H1 (cell line): ENCODE measurements around the gene PTGDS. TPM values are rescaled to one million over a fixed set of nuclear protein-coding genes. Genes with fewer than 3 reads are reported as not detected.

ENCODE experiments used
- CTCF ChIA-PET: fragments of 300-600 bp; sonication (Branson Sonifier 250); formaldehyde crosslinking; loops from one replicate; lab custom pipeline; 2021; ENCODE audit not compliant: partially characterized antibody; lab: Charles Lee
- POLR2A ChIA-PET: fragments of 300-600 bp; sonication (Branson Sonifier 250); formaldehyde crosslinking; loops from one replicate; lab custom pipeline; 2021; ENCODE audit warnings: inconsistent platforms; ENCODE audit not compliant: partially characterized antibody; lab: Charles Lee
- DNase-seq, 2 experiments: peaks; one replicate each; pipeline versions ENCODE4 v3.0.0 to v3.0.0-alpha.2; 2010 to 2022; ENCODE audit warnings: low spot score in 2 of 2, low read depth in 1 of 2, mixed read lengths in 1 of 2
- FAIRE-seq: peaks from 2 replicates; lab custom pipeline; 2011; peaks lifted over from hg19 to GRCh38; lab: Jason Lieb, UNC
- H2AFZ ChIP-seq: 2 replicates; pipeline ENCODE4 v1.8.1; 2012; ENCODE audit warnings: low read length, inconsistent platforms
- H2AK5ac ChIP-seq: 2 replicates; pipeline ENCODE4 v1.6.1; 2013; ENCODE audit warnings: low read depth, low read length
- H2BK120ac ChIP-seq: replicated peaks from 2 replicates; pipeline ENCODE3; 2013; ENCODE audit warnings: low read depth, low read length, inconsistent platforms
- H2BK12ac ChIP-seq: 2 replicates; pipeline ENCODE4 v1.6.1; 2013; ENCODE audit warnings: low read depth, low read length
- H2BK15ac ChIP-seq: 2 replicates; pipeline ENCODE4 v1.6.1; 2013; ENCODE audit warnings: low read length
- H2BK20ac ChIP-seq: 2 replicates; pipeline ENCODE4 v1.6.1; 2013; ENCODE audit warnings: low read length
- H2BK5ac ChIP-seq: 2 replicates; pipeline ENCODE4 v1.6.1; 2013; ENCODE audit warnings: low read depth, low read length
- H3K14ac ChIP-seq: 2 replicates; pipeline ENCODE4 v1.6.1; 2013; ENCODE audit warnings: inconsistent platforms; ENCODE audit not compliant: insufficient read length
- H3K18ac ChIP-seq: 2 replicates; pipeline ENCODE4 v1.6.1; 2013; ENCODE audit warnings: low read length; ENCODE audit errors: extremely low read depth
- H3K23ac ChIP-seq: 2 replicates; pipeline ENCODE4 v1.6.1; 2013; ENCODE audit warnings: inconsistent platforms; ENCODE audit not compliant: insufficient read length
- H3K23me2 ChIP-seq: 2 replicates; pipeline ENCODE4 v1.6.1; 2013; ENCODE audit warnings: low read depth, low read length
- H3K27ac ChIP-seq: 2 replicates; pipeline ENCODE4 v1.6.1; 2011; ENCODE audit warnings: low read depth, low read length, inconsistent platforms
- H3K27me3 ChIP-seq, 4 experiments: replicated peaks in 1 of 4; 1 replicate in 1 of 4; 2 replicates in 3 of 4; pipeline versions ENCODE4 v1.6.1 to v1.8.1; 2011 to 2013; ENCODE audit warnings: low read length in 3 of 4, mild to moderate bottlenecking in 3 of 4, inconsistent platforms in 2 of 4, mixed read lengths in 2 of 4, moderate library complexity in 1 of 4; ENCODE audit not compliant: control insufficient read depth in 3 of 4, insufficient read depth in 3 of 4; ENCODE audit errors: extremely low read depth in 1 of 4
- H3K36me3 ChIP-seq, 4 experiments: 2 replicates each; pipeline versions ENCODE4 v1.6.1 to v1.8.1; 2011 to 2013; ENCODE audit warnings: mild to moderate bottlenecking in 4 of 4, low read length in 3 of 4, moderate library complexity in 2 of 4, control low read depth in 1 of 4, inconsistent platforms in 1 of 4; ENCODE audit not compliant: insufficient read depth in 4 of 4, control insufficient read depth in 2 of 4
- H3K4ac ChIP-seq: replicated peaks from 2 replicates; pipeline ENCODE3; 2013; ENCODE audit warnings: low read length, low read depth, mixed read lengths, inconsistent platforms; ENCODE audit not compliant: insufficient read length
- H3K4me1 ChIP-seq, 4 experiments: replicated peaks in 1 of 4; 1 replicate in 1 of 4; 2 replicates in 3 of 4; pipeline versions ENCODE4 v1.6.1 to v1.8.1; 2011 to 2013; ENCODE audit warnings: low read length in 3 of 4, inconsistent platforms in 2 of 4, mixed read lengths in 1 of 4; ENCODE audit not compliant: insufficient read depth in 4 of 4, control insufficient read depth in 3 of 4
- H3K4me2 ChIP-seq, 2 experiments: 2 replicates each; pipeline versions ENCODE4 v1.6.1 to v1.8.1; 2011 to 2013; ENCODE audit warnings: low read depth in 2 of 2, low read length in 2 of 2, control low read depth in 1 of 2, inconsistent platforms in 1 of 2, mild to moderate bottlenecking in 1 of 2; ENCODE audit not compliant: insufficient read depth in 1 of 2
- H3K4me3 ChIP-seq, 4 experiments: fragments of 200-600, 300-600 bp in 1 of 4; sonication (generic), shearing (Covaris generic), sonication (Bioruptor Twin) in 1 of 4; 2 replicates each; pipeline versions ENCODE4 v1.5.1 to v1.8.1; 2011 to 2016; ENCODE audit warnings: low read length in 4 of 4, low read depth in 3 of 4, control low read depth in 2 of 4, inconsistent platforms in 2 of 4, mild to moderate bottlenecking in 2 of 4, mixed read lengths in 1 of 4, moderate library complexity in 1 of 4; ENCODE audit not compliant: insufficient read depth in 2 of 4; ENCODE audit errors: extremely low read depth in 1 of 4
- H3K56ac ChIP-seq: replicated peaks from 2 replicates; pipeline ENCODE3; 2013; ENCODE audit warnings: low read depth, mild to moderate bottlenecking, mixed read lengths, low read length, inconsistent platforms; ENCODE audit not compliant: insufficient read length
- H3K79me1 ChIP-seq: 2 replicates; pipeline ENCODE4 v1.6.1; 2013; ENCODE audit warnings: low read depth, low read length, control low read depth
- H3K79me2 ChIP-seq, 2 experiments: 2 replicates each; pipeline versions ENCODE4 v1.6.1 to v1.8.1; 2012 to 2013; ENCODE audit warnings: low read length in 2 of 2, mild to moderate bottlenecking in 2 of 2, inconsistent platforms in 1 of 2; ENCODE audit not compliant: insufficient read depth in 2 of 2, control insufficient read depth in 1 of 2
- H3K9ac ChIP-seq, 4 experiments: replicated peaks in 1 of 4; 1 replicate in 1 of 4; 2 replicates in 3 of 4; pipeline versions ENCODE4 v1.6.1 to v1.8.1; 2011 to 2013; ENCODE audit warnings: low read depth in 3 of 4, low read length in 3 of 4, control low read depth in 2 of 4, mild to moderate bottlenecking in 2 of 4, moderate library complexity in 2 of 4, inconsistent platforms in 1 of 4; ENCODE audit errors: extremely low read depth in 1 of 4
- H3K9me3 ChIP-seq, 2 experiments: 2 replicates each; pipeline versions ENCODE4 v1.6.1 to v1.8.1; 2012 to 2013; ENCODE audit warnings: mild to moderate bottlenecking in 2 of 2, moderate library complexity in 2 of 2, control low read depth in 1 of 2, inconsistent platforms in 1 of 2, low read depth in 1 of 2, low read length in 1 of 2, mixed read lengths in 1 of 2; ENCODE audit not compliant: insufficient read depth in 2 of 2
- H4K20me1 ChIP-seq, 2 experiments: replicated peaks in 1 of 2; 2 replicates each; pipeline versions ENCODE3 to v1.8.1; 2011 to 2013; ENCODE audit warnings: inconsistent platforms in 2 of 2, low read length in 2 of 2, mild to moderate bottlenecking in 1 of 2; ENCODE audit not compliant: insufficient read depth in 2 of 2, control insufficient read depth in 1 of 2
- H4K5ac ChIP-seq: 2 replicates; pipeline ENCODE4 v1.6.1; 2013; ENCODE audit warnings: low read length, low read depth, mixed read lengths, inconsistent platforms; ENCODE audit not compliant: insufficient read length
- H4K8ac ChIP-seq: 2 replicates; pipeline ENCODE4 v1.8.0; 2013; ENCODE audit warnings: mild to moderate bottlenecking, moderate library complexity, low read length, inconsistent platforms; ENCODE audit not compliant: insufficient read depth; ENCODE audit errors: extremely low read depth
- H4K91ac ChIP-seq: replicated peaks from 2 replicates; pipeline ENCODE3; 2013; ENCODE audit warnings: low read length, mixed read lengths, inconsistent platforms; ENCODE audit not compliant: insufficient read length
- HDAC2 ChIP-seq, 2 experiments: fragments of 300-600 bp in 1 of 2; sonication (generic) in 1 of 2; IDR thresholded peaks; 2 replicates each; pipeline ENCODE4 v1.6.1; 2011 to 2012; ENCODE audit warnings: low read depth in 2 of 2, low read length in 2 of 2, mild to moderate bottlenecking in 2 of 2, moderate library complexity in 2 of 2, borderline replicate concordance in 1 of 2, inconsistent platforms in 1 of 2
- JUND ChIP-seq: IDR thresholded peaks from 2 replicates; pipeline ENCODE4 v1.6.1; 2011; ENCODE audit warnings: mild to moderate bottlenecking, improper control_type of control experiment, low read length
- PHF8 ChIP-seq: fragments of 200-600 bp; sonication (generic); conservative IDR thresholded peaks from 2 replicates; pipeline ENCODE4 v1.7.1; 2012; ENCODE audit warnings: low read depth, mild to moderate bottlenecking, inconsistent platforms, low read length, moderate library complexity
- RBBP5 ChIP-seq: IDR thresholded peaks from 2 replicates; pipeline ENCODE4 v1.7.1; 2012; ENCODE audit warnings: low read depth, mild to moderate bottlenecking, inconsistent platforms, low read length, moderate library complexity, borderline replicate concordance
- SP4 ChIP-seq: IDR thresholded peaks from 2 replicates; pipeline ENCODE4 v1.6.1; 2012; ENCODE audit warnings: low read length, inconsistent platforms
- WGBS, 2 experiments: shearing (Covaris generic) in 1 of 2; methylation state at CpG; one replicate each; pipeline versions ENCODE4 v1.1.6 to v1.1.7; 2013 to 2015; ENCODE audit warnings: low lambda C conversion rate in 2 of 2, mixed read lengths in 2 of 2, inconsistent platforms in 1 of 2, low coverage in 1 of 2, missing lambda C conversion rate in 1 of 2; ENCODE audit not compliant: insufficient replicate concordance in 2 of 2, insufficient coverage in 1 of 2, insufficient read length in 1 of 2; ENCODE audit errors: extremely low coverage in 1 of 2, missing lambda C conversion rate in 1 of 2; 5-methylcytosine and 5-hydroxymethylcytosine counted together
- polyA plus RNA-seq, 7 experiments: library from polyadenylated mRNA; depleted of rRNA in 3 of 7; stranded (reverse) in 5 of 7; unstranded in 2 of 7; fragments of >200 nt in 5 of 7; fragments of 200-250 nt in 2 of 7; gene quantifications; 1 replicate in 5 of 7; 2 replicates in 1 of 7; 4 replicates in 1 of 7; pipeline versions ENCODE4 v1.2.1 to v1.2.3, GENCODE V29; 2011 to 2013; ENCODE audit warnings: missing spikeins in 2 of 7, mixed read lengths in 2 of 7
- total RNA-seq: library from RNA; stranded (reverse); fragmentation: NEBNext Ultra II Directional; extraction: Animal tissue kit (Norgen Biotek cat#: 25700); gene quantifications from 2 replicates; pipeline ENCODE4 v1.2.1, GENCODE V29; 2021

Gene PTGDS
- total and polyA plus RNA-seq, 2 of the 8 experiments (the other 6 are each of a cell fraction or from before 2014, with no cell fraction given) = 1.7 to 2.3 TPM

DNA sequence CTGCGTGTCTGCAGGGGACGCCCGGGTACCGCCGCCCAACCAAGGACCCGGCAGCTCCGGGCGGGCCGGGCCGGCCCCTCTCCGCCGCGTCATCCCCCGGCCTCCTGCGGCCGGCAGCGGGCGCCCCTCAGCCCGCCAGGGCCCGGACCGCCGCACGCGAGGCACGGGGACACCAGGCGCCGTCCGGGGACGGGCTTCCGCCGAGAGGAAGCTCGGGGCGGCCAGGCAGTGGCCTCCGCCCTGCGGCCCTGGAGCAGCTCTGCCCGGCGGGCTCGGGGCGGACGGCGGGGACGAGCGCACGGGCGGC is 33.1 kb upstream of the PTGDS start:
- Histone ChIP-seq H2BK20ac (no peak overlapping the region), H3K79me1 (no peaks in the 10 kb centered on the region), H3K79me2 (peaks cover 0 to 3% of the 10 kb centered on the region in 2 experiments; a peak in 1 of 4 replicates), H3K18ac (peak overlapping the region; percentile 78), H3K23ac (no peak overlapping the region), H3K36me3 (peaks cover 12 to 34% (median 16%) of the 10 kb centered on the region in 4 experiments; a peak in 7 of 8 replicates), H3K23me2 (peaks cover 5% of the 10 kb centered on the region; the same call in 1 of the 2 replicates), H3K4ac (peak overlapping the region; percentile 53), H4K5ac (no peak overlapping the region), H3K14ac (no peak overlapping the region), H3K4me2 (peak overlapping the region; percentile 64 to 66), H2AK5ac (no peak overlapping the region), H3K27me3 (no peaks in the 10 kb centered on the region), H4K91ac (no peak overlapping the region), H4K8ac (no peak overlapping the region), H2BK5ac (no peak overlapping the region; the same call in 1 of the 2 replicates), H2BK12ac (no peak overlapping the region), H3K4me3 (peak overlapping the region; percentile 68 to 95 (median 72)), H2AFZ (no peak overlapping the region), H2BK120ac (no peak overlapping the region), H2BK15ac (no peak overlapping the region), H3K27ac (no peak overlapping the region; the same call in 1 of the 2 replicates), H3K56ac (peak overlapping the region; percentile 59), H3K4me1 (peaks cover 0 to 18% (median 11%) of the 10 kb centered on the region in 4 experiments; a peak in 5 of 7 replicates), H3K9me3 (no peaks in the 10 kb centered on the region), H4K20me1 (peaks cover 5 to 24% of the 10 kb centered on the region in 2 experiments), H3K9ac (peak overlapping the region in 3 of 4 experiments; percentile 42 to 63 (median 60); a peak in 3 of 7 replicates)
- WGBS, 2 experiments = 0% methylated on average over 27 of the region's 45 CpGs; no CpG with 5 or more reads in 1 of the 2 experiments
- no peak for FAIRE-seq
- CTCF ChIA-PET = interaction anchor here (0.6 to 2.1 kb wide), 5 partner anchors 11 to 124 kb away, joined by 3 to 7 read pairs (median 5); no protein-coding TSS in a partner anchor
- TF ChIP-seq SP4 (no peak), PHF8 (peak; percentile 72; the same call in 1 of the 2 replicates), JUND (no peak), RBBP5 (0 out of 2 replicates have a peak, but pooled peaks have one; percentile 48), HDAC2 (IDR thresholded peaks at IDR 0.05; ENCODE audit: borderline replicate concordance in 1 of 2, low read depth in 2 of 2, low read length in 2 of 2) (0 out of 4 replicates have a peak, but pooled peaks of 1 of the 2 experiments have one; percentile 28)
- DNase-seq = peak in 1 of 2 experiments; percentile 66
- POLR2A ChIA-PET = interaction anchor here (1.2 to 2.1 kb wide), 4 partner anchors 17 to 124 kb away, joined by 3 to 9 read pairs (median 4); no protein-coding TSS in a partner anchor
